Stimulated activated CD4-positive, alpha-beta T cell treated with anti-CD3 and anti-CD28 coated beads, Interleukin-12 subunit alpha, Interleukin-12 subunit beta, amount 100 ng/mL, for 24 hours (primary cell): ENCODE measurements around the gene TEPSIN.

Experiments
- DNase-seq, 2 experiments: peaks; one replicate each; pipeline ENCODE4 v3.0.0-alpha.2; 2020; ENCODE audit warnings: low read depth in 2 of 2

The TEPSIN gene

GRCh38 chr17:81267390-81268067, 28.7 kb upstream of the TEPSIN start:
- no peak for DNase-seq

DNA sequence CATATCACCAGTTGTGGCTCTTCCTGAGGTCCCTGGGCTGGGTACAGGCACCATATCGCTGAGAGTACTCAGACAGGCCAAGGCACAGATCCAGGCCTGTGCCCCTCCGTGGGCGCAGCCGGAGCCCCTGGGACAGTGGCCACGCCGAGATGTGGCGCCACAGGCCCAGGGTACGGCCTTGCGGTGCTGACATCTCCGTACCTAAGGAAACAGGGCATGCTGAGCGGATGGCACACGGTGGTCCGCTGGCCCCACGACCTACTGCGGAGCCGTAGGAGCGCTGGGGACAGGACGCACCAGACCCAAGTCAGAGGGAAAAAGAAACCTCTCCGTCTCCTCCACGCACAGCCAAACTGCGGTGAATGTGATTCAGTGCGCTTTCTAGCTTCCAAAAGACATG, 26.7 kb upstream of the TEPSIN start:
- DNase-seq: no peak

DNA sequence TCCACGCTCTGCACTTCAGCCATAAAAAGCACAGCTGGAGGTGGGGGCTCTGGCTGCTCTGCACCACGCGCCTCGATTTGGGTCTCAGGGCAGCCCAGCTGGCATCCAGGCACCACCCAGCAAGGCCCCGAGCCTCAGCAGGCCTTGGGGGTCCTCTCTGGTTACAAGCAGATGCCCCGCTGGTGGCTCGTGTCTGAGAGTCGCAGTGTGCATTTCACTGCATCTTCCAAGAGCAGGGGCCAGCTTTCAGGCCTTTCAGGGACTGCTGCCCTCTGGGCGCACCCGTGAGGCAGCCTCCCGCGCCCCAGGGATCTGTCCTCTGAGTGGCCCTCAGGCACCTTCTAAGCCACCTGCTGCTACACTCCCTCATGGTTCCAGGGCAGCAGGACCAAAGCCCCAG, 25.8 kb upstream of the TEPSIN start:
- DNase-seq: no peak

DNA sequence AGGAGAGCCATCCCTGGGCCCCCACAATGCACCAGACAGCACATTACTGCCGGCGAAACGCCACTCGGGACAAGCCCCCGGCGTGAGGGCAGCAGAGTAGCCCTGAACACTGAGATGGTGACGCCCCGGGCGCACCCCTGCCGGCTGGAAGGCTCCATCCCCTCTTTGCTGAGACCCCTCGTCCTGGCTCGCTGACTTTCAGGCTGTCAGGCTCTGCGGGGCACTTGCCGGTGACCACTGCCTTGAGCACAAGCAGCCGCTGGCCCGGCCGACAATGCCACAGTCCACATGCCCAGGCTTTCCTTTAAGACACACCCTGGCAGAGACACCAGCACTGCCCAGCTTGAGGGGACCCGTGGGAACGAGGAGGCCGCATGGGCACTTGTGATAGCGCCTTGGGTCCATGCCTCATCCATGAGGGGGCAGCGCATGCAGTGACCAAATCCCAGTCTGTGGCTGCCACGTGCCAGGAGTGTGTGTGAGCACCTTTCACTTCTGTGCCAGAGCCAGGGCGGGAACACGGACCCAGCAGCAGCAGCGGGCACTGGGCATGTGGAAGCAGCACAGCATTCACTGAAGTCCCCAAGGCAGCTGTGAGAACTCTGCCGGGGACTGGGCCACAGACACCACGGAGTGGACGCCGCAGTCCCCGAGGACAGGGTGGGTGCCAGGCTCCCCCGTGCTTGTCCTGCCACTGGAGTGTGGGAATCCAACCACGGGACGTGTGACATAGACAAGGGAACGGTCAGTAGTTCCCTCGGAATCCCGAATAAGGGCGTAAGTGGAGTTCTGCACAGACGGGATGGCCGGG, 24.7 kb upstream of the TEPSIN start:
- no peak for DNase-seq

DNA sequence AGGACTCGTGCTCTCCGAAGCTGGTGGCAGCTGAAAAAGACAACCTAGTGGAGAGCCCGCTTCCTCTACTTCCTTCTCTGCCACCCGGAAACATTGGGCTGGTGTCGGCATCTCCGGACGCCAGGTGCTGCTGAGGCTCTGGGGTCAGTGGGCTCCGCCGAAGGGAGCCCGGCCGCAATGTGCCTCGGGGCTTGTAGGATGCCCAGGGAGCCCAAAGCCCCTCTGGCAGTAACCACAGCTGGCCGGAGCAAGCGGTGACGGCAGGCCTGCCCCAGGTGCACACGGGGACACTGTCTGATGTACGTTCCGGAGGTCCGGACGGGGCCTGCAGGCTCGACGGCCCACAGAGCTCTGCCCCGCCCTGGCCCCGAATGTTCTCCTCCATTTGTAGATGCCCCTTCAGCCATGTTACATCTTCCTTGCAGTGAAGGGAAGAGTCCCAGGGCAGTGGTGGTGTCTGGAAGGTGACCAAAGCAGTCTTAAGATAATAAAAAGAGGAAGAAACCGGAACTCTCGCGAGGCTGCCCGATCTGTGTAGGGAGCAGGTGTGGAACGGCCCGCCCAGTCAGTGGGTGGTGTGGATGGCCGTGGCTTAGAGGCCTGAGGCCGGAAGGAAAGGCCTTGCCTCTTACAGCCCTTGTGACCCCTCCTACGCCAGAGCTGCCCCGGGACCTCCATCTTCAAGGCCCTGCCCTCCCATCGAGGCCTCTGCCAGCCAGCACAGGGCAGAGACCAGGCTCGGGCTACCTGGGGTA, 22.9 kb upstream of the TEPSIN start:
- no peak for DNase-seq

- DNase-seq: no peak
These were observed 22.2 kb upstream of the TEPSIN start for GRCh38 chr17:81261096-81261495.

DNA sequence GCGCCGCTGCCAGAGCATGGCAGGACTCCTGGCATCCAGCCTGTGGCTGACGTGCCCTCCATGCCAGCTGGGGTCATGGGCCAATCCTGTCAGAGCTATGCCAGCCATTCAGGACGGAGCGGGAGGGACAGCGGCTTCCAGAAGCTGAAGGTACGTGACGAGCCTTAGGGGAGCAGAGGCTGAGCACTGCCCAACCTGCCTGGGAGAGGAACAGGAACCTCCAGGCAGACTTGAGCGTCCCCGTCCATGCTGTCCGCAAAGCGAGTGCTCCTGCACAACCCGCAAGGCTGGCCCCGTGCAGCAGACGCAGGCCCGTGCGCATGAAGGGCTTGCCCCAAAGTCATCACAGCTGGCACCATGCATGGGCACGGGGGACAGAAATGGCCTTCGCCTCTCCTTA, 21.8 kb upstream of the TEPSIN start:
- no peak for DNase-seq

DNA sequence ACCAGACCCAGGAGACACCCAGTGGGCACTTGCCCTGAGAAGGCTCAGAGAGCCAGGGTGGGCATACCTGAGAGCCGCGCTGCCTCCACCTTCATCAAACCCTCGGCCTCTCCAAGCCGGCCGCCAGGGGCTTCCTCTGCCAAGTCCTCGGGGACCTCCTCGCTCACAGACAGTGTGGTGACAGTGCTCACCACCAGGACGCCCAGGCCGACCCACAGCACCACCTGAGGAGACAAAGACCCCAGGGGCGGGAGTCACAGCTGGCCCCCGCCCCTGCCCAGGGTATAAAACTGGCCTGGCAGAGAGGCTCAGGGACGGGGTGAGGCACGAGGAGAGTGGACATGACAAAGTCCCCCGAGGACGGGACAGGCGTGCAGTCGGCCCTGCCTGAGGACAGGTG, 21.3 kb upstream of the TEPSIN start:
- no peak for DNase-seq

GRCh38 chr17:81259058-81259605, 20.3 kb upstream of the TEPSIN start:
- DNase-seq: no peak

GRCh38 chr17:81258292-81258691, 19.4 kb upstream of the TEPSIN start:
- no peak for DNase-seq

DNA sequence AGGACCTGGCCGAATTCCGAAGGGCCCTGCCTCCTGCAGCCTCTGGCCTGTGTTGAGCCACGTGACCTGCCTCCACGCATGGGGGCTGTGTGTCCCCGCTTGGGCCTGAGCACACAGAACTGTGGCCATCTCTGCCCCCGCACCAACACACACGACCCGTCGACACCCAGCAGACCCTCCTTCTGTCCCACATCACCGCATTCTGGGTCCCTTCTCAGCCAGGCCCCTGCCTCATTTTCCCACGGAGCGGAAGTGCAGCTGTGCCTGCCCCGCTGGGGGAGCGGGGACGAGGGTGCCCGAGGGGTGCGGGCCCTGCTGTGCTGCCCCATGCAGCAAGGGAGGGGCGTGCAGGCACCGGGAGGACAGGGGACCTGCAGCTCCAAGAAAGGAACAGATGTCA, 18.7 kb upstream of the TEPSIN start:
- DNase-seq: no peak

DNA sequence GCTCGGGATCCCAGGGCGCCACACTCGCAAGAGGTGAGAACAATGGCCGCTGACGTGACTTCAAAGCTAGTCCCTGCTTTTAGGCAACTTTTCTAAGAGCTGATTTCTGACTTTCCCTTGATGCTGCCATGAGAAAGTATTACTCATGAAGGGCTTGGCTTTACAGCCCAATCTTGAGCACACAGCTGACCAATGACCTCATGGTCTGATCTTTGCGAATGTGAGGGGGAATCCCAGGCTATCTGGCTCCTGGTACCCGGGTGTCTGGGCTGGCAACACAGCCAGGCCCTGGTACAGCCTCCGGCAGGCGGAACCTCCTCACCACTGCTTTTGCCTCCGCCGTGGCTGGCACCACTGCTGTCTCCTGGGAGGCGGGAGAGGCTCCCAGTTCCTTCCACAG, 17.8 kb upstream of the TEPSIN start:
- DNase-seq: no peak

DNA sequence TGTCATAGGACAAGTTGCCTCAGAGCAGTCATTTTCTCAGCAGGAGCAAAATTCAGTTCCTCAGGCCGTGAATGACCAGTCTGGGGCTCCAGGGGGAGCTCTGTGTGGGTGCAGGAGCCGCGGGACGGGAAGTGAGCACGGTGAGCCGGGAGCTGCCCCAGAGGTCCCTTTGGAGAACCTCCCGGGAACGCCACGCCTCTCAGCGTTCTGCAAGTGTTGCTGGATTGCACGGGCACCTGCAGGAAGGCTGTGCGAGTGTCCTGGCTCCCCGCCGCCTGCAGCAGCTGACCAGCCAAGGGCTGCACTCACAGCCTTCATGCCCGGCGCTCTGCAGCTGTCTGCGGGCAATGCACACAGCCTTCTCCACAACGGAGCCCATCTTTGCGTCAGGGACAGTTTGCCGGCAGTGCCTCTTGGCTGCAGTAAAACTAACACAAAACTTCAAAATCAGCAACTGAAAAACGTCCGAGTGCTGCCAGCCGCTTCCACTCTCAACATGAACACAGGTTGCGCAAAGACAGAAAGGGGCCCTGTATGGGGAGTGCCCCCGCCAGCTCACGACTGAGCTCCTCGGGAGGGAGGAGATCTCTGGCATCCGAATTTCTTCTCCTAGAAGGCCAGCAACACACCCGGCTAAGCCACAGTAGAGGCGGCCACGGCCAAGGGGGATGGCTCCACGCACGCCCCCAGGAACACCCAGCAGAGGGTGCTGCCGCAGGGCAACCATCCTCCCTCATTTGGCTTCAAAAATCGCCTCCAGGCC, 16.3 kb upstream of the TEPSIN start:
- no peak for DNase-seq

GRCh38 chr17:81253358-81254131, 14.7 kb upstream of the TEPSIN start:
- peak in 1 of 2 experiments; percentile 47 for DNase-seq

- no peak for DNase-seq
These were observed 14.1 kb upstream of the TEPSIN start for GRCh38 chr17:81252987-81253329.

DNA sequence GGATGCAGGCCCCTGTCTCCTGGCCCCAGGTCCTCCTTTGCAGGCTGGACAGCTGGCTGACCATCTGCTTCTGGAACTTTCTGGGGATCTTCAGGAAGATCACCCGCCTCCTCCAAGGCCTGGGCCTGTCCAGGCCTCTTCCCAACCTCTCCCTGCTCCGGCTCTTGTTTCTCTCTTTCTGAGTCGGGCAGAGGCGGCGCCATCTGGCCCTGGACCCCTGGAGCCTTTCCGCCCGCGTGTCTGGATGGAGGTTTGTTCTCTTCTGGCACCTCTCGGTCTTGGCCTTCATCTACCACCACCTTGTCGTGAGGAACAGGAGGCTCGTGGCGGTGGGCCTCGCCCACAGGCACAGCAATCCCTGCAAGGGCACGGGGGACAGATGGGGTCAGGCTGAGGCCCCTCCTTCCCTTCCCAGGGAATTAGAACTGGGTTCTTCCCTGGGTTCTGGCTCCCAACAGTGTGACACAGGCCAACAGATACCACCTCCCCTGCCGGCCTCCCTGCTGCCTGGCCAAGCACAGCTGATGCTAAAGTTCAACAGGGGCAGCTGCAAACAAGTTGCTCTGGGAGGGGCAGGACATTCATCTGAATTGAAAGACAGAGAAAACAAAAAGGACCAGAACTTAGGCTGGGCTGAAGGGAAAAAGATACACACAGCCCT, 13.6 kb upstream of the TEPSIN start:
- no peak for DNase-seq

GRCh38 chr17:81251709-81252301, 12.9 kb upstream of the TEPSIN start:
- no peak for DNase-seq

GRCh38 chr17:81251094-81251708, 12.3 kb upstream of the TEPSIN start:
- no peak for DNase-seq

- no peak for DNase-seq
These were observed 11.6 kb upstream of the TEPSIN start for GRCh38 chr17:81250286-81251093.
